ENCODE results near the gene COPS3.

Gene COPS3

GRCh38 chr17:17196776-17197175 lies 84.3 kb downstream of the COPS3 start:
- no peak overlapping the region for H2AK5ac ChIP-seq (ENCODE audit: low read length)
- no peak overlapping the region for H2AFZ ChIP-seq (ENCODE audit: insufficient read depth, low read length, poor library complexity)
- H3K4me2 ChIP-seq (ENCODE audit: low read length) = no peak overlapping the region
- no peak overlapping the region for H4K12ac ChIP-seq (ENCODE audit: low read depth, low read length)
- no peaks in the 10 kb centered on the region for H3K9me3 ChIP-seq (ENCODE audit: insufficient read depth, low read depth, low read length)
- no peak overlapping the region for H3K14ac ChIP-seq (ENCODE audit: low read length)
- H2BK5ac ChIP-seq (ENCODE audit: low read depth, low read length, poor library complexity) = no peak overlapping the region
- H3K4me3 ChIP-seq (ENCODE audit: low read depth, low read length) = no peak overlapping the region
- H3K9ac ChIP-seq (ENCODE audit: low read length) = no peak overlapping the region
- H4K91ac ChIP-seq (ENCODE audit: low read depth, low read length) = no peak overlapping the region
- no peak overlapping the region for H4K8ac ChIP-seq (ENCODE audit: low read depth, low read length)
- H3K79me2 ChIP-seq (ENCODE audit: control insufficient read depth, insufficient read depth, low read length, poor library complexity) = no peaks in the 10 kb centered on the region
- H3K4ac ChIP-seq (ENCODE audit: low read depth, low read length) = no peak overlapping the region
- no peak overlapping the region for H2BK120ac ChIP-seq (ENCODE audit: insufficient read depth, low read length, poor library complexity)
- no peak overlapping the region for H3K23ac ChIP-seq (ENCODE audit: low read length)
- H3K79me1 ChIP-seq (ENCODE audit: low read length) = peaks cover 1% of the 10 kb centered on the region
- DNase-seq = no peak
- H3K27me3 ChIP-seq (ENCODE audit: insufficient read depth, low read length) = no peaks in the 10 kb centered on the region
- H2BK12ac ChIP-seq (ENCODE audit: low read length) = no peak overlapping the region
- peaks cover 0 to 3% of the 10 kb centered on the region in 2 experiments for H3K4me1 ChIP-seq (ENCODE audit: control insufficient read depth in 1 of 2, insufficient read depth in 2 of 2, low read length in 2 of 2)
- H3K27ac ChIP-seq (ENCODE audit: low read depth, low read length) = no peak overlapping the region
- no peak overlapping the region for H3K18ac ChIP-seq (ENCODE audit: low read length)
- H3K36me3 ChIP-seq (ENCODE audit: control insufficient read depth in 1 of 2, insufficient read depth in 2 of 2, low read length in 2 of 2) = no peaks in the 10 kb centered on the region

Measured in trophoblast cell (in vitro differentiated cells and primary cell).